Measurements from ENCODE around the gene SPAG16.

DNA sequence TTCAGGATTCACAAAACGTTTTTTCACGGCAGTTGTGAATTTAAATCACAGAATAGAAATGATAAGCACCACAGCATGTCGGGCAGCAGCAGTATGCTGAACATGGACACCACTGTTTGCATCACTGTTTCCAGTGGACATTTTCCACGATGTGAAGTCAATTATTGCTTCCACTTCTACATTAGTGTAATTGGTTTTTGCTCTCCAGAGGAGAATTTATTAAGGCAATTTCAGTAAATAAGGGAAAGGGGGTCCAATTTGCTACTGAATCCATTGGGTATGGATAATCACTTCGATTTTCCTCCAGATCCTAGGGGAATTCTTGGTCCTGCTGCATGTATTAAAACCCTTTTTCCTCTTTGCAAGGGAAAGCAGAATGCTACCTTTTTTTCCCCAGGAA, 1096.4 kb downstream of the SPAG16 start:
- TF ChIP-seq EZH2phosphoT487 (IDR thresholded peaks at IDR 0.05; ENCODE audit: low read depth) (no peak), CTCF (IDR thresholded peaks at IDR 0.05; ENCODE audit: low read depth, low read length) (no peak)
